GM12801 (cell line): ENCODE data around the gene PTPRN2.

Experiments used
- TF ChIP-seq, protein P1 (sequence below): IDR thresholded peaks from one replicate; pipeline ENCODE4 v1.5.1; 2011; ENCODE audit warnings: control low read depth; ENCODE audit not compliant: insufficient read length; ENCODE audit errors: extremely low read depth

PTPRN2 gene

DNA sequence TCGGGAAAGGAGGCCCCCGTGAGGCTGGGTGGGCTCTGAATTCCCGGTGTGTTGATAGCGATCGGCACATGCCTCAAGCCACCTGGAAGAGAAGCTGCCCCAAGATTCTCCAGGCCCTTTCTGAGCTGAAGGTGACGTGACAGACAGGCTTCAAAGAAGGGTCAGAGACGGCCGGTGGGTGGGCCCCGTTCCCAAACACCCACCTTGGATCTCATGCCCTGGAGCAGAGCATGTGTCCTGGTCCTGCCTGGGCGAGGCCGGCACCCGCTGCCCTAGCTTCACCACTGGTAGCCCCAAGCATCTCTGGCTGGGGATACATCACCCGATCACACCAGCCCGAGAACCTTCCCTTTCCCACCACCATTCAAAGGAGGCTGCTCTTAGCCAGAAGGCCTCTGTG lies 851.8 kb downstream of the PTPRN2 start:
- TF ChIP-seq, protein P1, sequence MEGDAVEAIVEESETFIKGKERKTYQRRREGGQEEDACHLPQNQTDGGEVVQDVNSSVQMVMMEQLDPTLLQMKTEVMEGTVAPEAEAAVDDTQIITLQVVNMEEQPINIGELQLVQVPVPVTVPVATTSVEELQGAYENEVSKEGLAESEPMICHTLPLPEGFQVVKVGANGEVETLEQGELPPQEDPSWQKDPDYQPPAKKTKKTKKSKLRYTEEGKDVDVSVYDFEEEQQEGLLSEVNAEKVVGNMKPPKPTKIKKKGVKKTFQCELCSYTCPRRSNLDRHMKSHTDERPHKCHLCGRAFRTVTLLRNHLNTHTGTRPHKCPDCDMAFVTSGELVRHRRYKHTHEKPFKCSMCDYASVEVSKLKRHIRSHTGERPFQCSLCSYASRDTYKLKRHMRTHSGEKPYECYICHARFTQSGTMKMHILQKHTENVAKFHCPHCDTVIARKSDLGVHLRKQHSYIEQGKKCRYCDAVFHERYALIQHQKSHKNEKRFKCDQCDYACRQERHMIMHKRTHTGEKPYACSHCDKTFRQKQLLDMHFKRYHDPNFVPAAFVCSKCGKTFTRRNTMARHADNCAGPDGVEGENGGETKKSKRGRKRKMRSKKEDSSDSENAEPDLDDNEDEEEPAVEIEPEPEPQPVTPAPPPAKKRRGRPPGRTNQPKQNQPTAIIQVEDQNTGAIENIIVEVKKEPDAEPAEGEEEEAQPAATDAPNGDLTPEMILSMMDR, result no peak

DNA sequence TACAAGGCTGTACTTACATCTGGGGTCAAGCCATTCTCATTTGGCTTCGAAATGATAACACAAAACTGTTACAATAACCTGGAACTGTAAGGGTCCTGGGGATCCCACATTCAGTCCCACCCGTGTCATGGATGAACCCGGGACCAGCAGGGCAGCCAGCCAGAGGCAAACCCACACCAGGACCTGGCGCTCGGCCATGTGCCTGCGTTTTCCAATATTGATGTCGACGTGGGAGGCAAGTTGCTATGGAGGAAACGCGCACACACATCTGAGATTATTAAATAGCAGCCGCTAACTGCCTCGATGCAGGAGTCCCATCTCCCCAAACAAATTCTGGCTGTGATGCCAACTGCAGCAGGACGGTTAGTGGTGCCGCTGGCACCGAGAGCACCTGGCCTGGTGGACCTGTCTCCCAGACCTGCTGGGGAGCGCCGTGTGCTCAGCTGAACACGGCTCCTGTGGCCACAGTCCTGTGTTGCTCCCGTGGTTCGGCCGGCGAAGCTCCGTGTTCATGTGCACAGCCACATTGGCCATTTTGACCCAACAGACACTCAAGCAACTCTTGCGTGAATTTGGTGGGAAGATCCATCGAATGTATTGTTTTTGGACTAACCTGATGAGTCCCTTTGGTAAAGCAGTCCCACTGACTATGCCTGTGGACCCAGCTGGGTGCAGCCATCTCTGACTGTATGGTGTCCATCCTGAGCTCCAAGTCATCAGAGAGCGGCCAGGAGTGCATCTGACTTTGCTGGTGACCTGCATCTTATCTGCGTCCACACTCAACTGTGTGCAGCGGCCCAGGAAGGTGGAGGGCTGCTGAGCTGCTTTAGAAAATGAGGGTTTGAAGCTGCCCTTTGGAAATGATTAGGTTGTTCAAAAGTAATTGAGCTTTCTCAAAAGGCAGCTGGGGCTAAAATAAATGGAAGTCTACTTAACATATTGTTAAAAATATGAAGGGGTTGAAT lies 852.7 kb downstream of the PTPRN2 start:
- TF ChIP-seq, protein P1, result no peak

DNA sequence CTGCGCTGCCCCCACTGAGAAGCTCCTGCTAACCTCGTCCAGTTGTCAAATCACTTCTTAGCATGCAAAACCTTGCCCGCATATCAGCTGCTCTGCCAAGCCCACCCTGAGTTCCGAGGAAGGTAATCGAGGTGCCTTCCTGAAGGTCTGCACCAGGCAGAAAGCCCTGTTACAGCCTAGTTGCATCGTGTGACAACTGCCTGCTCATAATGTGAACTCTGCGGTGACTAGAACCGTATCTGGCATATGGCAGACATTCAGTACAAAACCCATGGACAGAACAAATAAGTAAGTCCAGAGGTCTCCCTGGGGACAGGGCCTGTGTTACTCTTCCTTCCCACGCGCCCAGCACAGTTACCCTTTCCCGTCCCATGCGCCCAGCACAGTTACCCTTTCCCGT lies 856.5 kb downstream of the PTPRN2 start:
- TF ChIP-seq, protein P1, result no peak

DNA sequence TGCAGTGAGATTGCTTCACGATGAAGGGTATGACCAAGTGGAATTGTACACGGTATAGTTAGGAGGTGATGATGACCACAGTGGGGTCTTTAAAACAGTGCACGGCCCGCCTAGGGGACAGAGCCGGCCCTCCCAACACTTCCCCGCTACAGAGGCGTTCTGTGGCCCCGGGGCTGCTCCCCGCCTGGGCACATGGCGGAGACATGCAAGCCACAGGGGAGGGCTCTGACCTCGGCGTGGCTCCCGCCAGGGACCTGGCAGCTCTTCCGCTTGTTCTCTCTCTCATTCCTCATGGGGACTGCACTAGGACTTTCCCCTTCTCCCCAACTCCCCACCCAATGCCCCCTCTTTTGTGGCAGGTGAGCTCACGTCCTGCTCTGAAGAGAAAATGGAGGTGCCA lies 857.0 kb downstream of the PTPRN2 start:
- TF ChIP-seq, protein P1, result no peak

DNA sequence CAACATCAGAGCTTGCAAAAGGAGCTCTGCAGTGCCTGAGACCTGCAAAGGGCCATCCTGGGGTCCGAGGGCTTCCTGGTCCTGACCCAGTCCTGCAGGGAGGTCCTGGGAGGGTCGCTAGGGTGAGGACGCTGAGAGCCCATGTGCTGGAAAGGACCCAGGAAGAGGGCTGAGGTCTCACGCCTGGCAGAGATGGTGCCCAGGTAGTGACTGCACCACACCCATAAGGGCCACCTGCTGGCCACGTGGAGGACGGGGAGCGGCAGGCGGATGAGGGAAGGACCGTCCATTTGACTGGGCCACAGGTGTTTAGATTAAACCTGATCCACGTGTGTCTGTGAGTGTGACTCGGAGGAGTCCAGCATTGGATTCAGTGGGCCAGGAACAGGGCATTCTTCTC lies 858.1 kb downstream of the PTPRN2 start:
- TF ChIP-seq, protein P1, result no peak

DNA sequence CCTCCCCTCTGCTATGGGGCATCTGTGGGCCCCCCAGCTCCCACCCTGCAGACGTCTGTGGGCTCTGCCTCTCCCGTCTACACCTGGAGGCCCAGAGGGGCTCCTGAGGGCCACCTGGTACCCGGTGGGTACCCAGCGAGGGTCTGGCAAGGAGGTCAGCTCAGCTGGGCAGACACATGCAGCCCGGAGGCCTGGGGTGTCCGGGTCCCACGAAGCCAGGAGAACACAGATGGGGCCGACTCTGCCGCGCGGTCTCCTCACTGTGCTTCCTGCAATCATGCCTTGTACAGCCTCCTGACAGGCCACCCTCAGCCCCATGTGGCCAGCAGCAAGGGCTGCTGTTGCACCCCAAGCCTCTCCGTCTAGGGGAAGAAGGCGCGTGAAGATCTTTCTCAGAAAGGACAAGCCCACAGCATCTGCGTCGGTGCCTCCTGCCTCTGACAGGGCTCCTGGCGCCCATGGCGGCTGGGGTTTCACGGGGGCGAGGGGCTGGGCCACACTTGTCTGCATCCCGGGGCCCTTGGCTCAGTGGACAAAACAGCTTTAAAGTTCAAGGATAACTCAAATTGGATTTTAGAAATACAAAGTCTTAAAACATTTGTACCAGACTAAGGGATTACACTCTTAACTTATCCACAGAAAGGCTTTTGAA lies 859.5 kb downstream of the PTPRN2 start:
- TF ChIP-seq, protein P1, result no peak

DNA sequence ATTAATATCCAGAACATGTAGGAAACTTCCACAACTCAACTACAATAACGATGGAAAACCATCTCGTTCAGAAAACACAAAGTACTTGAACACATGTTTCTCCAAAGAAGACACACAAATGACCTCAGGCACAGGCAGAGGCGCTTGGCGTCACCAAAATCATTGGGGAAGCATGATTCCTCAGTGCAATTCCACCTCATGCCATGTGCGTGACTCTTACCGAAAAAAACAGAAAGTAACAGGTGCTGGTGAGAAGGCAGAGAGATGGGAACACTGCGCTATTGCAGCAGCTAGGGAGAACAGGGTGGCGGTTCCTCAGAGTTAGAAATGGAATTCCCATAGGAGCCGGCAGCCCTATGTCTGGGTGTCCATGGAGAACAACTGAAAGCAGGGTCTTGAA lies 860.9 kb downstream of the PTPRN2 start:
- TF ChIP-seq, protein P1, result no peak
